HL-60 (cell line): Measurements from ENCODE around the gene GSTM3.

Source experiments
- GABPA ChIP-seq: IDR thresholded peaks from 2 replicates; pipeline ENCODE4 v1.6.1; 2012; ENCODE audit warnings: low read depth
- TF ChIP-seq, protein P1 (sequence below): IDR thresholded peaks from one replicate; pipeline ENCODE4 v1.5.1; 2011; ENCODE audit warnings: low read length, control low read depth, inconsistent platforms; ENCODE audit not compliant: insufficient read depth

DNA sequence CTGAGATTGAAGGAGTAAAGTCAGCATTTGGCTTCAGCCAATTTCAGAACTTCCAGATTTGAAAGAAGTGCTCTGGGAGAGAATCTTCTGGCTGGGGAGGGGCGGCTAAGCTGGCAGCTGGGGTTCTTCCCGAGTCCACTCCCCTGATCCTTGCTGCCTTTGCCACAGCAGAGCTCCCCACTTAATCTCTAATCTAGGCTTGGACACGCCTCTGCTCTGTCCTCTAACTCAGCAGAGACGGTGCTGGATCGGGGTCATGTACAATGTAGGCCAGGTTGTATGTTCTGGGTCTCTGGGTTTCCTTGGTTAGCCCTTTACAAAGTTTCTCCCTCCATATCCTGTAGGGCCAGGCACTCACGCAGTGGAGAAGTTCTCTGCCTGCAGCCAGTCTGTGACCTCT, 10.1 kb upstream of the GSTM3 start:
- TF ChIP-seq GABPA, result no peak
- TF ChIP-seq, protein P1, sequence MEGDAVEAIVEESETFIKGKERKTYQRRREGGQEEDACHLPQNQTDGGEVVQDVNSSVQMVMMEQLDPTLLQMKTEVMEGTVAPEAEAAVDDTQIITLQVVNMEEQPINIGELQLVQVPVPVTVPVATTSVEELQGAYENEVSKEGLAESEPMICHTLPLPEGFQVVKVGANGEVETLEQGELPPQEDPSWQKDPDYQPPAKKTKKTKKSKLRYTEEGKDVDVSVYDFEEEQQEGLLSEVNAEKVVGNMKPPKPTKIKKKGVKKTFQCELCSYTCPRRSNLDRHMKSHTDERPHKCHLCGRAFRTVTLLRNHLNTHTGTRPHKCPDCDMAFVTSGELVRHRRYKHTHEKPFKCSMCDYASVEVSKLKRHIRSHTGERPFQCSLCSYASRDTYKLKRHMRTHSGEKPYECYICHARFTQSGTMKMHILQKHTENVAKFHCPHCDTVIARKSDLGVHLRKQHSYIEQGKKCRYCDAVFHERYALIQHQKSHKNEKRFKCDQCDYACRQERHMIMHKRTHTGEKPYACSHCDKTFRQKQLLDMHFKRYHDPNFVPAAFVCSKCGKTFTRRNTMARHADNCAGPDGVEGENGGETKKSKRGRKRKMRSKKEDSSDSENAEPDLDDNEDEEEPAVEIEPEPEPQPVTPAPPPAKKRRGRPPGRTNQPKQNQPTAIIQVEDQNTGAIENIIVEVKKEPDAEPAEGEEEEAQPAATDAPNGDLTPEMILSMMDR, result no peak
